Measurements from ENCODE around the gene SLCO1B3. TPM values are rescaled to one million over a fixed set of nuclear protein-coding genes. Genes with fewer than 3 reads are reported as not detected.

Gene SLCO1B3
- total and polyA plus RNA-seq, 5 donors from 2014 or later, result not detected

GRCh38 chr12:20885116-20885515 lies 74.6 kb downstream of the SLCO1B3 start:
- Mint-ChIP-seq H3K27me3 (no peaks in the 10 kb centered on the region), H3K36me3 (no peaks in the 10 kb centered on the region), H3K27ac (no peak overlapping the region), H3K4me1 (peaks cover 0 to 5% (median 0%) of the 10 kb centered on the region in 4 donors), H3K9me3 (peaks cover 0 to 18% (median 4%) of the 10 kb centered on the region in 7 donors), H3K4me3 (no peak overlapping the region)
- no peak for ATAC-seq (ENCODE audit: low read depth in 2 of 2)
- Histone ChIP-seq H3K9me3 (ENCODE audit: control insufficient read depth in 2 of 2, low read length in 2 of 2) (no peaks in the 10 kb centered on the region), H3K36me3 (ENCODE audit: control insufficient read depth, insufficient read depth, low read length) (no peaks in the 10 kb centered on the region), H3K4me1 (ENCODE audit: control insufficient read depth, insufficient read depth, low read length, poor library complexity, severe bottlenecking) (no peaks in the 10 kb centered on the region), H3K27ac (ENCODE audit: insufficient read depth, low read length, poor library complexity, severe bottlenecking) (no peak overlapping the region), H3K4me3 (ENCODE audit: low read depth, low read length) (no peak overlapping the region), H3K27me3 (ENCODE audit: control insufficient read depth, insufficient read depth, low read length) (no peaks in the 10 kb centered on the region)
- DNase-seq, result no peak

GRCh38 chr12:20885552-20885951 lies 75.0 kb downstream of the SLCO1B3 start:
- Histone ChIP-seq H3K9me3 (ENCODE audit: control insufficient read depth in 2 of 2, low read length in 2 of 2) (no peaks in the 10 kb centered on the region), H3K4me3 (ENCODE audit: low read depth, low read length) (no peak overlapping the region), H3K27ac (ENCODE audit: insufficient read depth, low read length, poor library complexity, severe bottlenecking) (no peak overlapping the region), H3K36me3 (ENCODE audit: control insufficient read depth, insufficient read depth, low read length) (no peaks in the 10 kb centered on the region), H3K27me3 (ENCODE audit: control insufficient read depth, insufficient read depth, low read length) (no peaks in the 10 kb centered on the region), H3K4me1 (ENCODE audit: control insufficient read depth, insufficient read depth, low read length, poor library complexity, severe bottlenecking) (no peaks in the 10 kb centered on the region)
- Mint-ChIP-seq H3K27me3 (no peaks in the 10 kb centered on the region), H3K4me3 (no peak overlapping the region), H3K27ac (no peak overlapping the region), H3K4me1 (peaks cover 0 to 5% (median 0%) of the 10 kb centered on the region in 4 donors), H3K9me3 (peaks cover 2 to 18% (median 4%) of the 10 kb centered on the region in 7 donors), H3K36me3 (no peaks in the 10 kb centered on the region)
- ATAC-seq (ENCODE audit: low read depth in 2 of 2), result no peak
- no peak for DNase-seq

GRCh38 chr12:20917269-20917668 lies 106.8 kb downstream of the SLCO1B3 start:
- Histone ChIP-seq H3K4me3 (ENCODE audit: low read depth, low read length) (no peak overlapping the region), H3K27me3 (ENCODE audit: control insufficient read depth, insufficient read depth, low read length) (no peaks in the 10 kb centered on the region), H3K27ac (ENCODE audit: insufficient read depth, low read length, poor library complexity, severe bottlenecking) (no peak overlapping the region), H3K4me1 (ENCODE audit: control insufficient read depth, insufficient read depth, low read length, poor library complexity, severe bottlenecking) (no peaks in the 10 kb centered on the region), H3K9me3 (ENCODE audit: control insufficient read depth in 2 of 2, low read length in 2 of 2) (no peaks in the 10 kb centered on the region), H3K36me3 (ENCODE audit: control insufficient read depth, insufficient read depth, low read length) (no peaks in the 10 kb centered on the region)
- H3K27ac Mint-ChIP-seq, result no peak overlapping the region
- peaks cover 0 to 9% (median 2%) of the 10 kb centered on the region in 7 donors for H3K9me3 Mint-ChIP-seq
- no peaks in the 10 kb centered on the region for H3K36me3 Mint-ChIP-seq
- H3K27me3 Mint-ChIP-seq, result no peaks in the 10 kb centered on the region
- no peak overlapping the region for H3K4me3 Mint-ChIP-seq
- H3K4me1 Mint-ChIP-seq, result no peaks in the 10 kb centered on the region
- no peak for DNase-seq
- ATAC-seq (ENCODE audit: low read depth in 2 of 2), result no peak

GRCh38 chr12:20917819-20918218 lies 107.3 kb downstream of the SLCO1B3 start:
- DNase-seq (no peak), ATAC-seq (ENCODE audit: low read depth in 2 of 2) (no peak)
- H3K27me3 ChIP-seq (ENCODE audit: control insufficient read depth, insufficient read depth, low read length), result no peaks in the 10 kb centered on the region
- Mint-ChIP-seq H3K4me3 (no peak overlapping the region), H3K27me3 (no peaks in the 10 kb centered on the region), H3K36me3 (no peaks in the 10 kb centered on the region), H3K9me3 (peaks cover 0 to 9% (median 2%) of the 10 kb centered on the region in 7 donors), H3K27ac (no peak overlapping the region), H3K4me1 (no peaks in the 10 kb centered on the region)
- H3K36me3 ChIP-seq (ENCODE audit: control insufficient read depth, insufficient read depth, low read length), result no peaks in the 10 kb centered on the region
- H3K4me3 ChIP-seq (ENCODE audit: low read depth, low read length), result no peak overlapping the region
- H3K27ac ChIP-seq (ENCODE audit: insufficient read depth, low read length, poor library complexity, severe bottlenecking), result no peak overlapping the region
- H3K4me1 ChIP-seq (ENCODE audit: control insufficient read depth, insufficient read depth, low read length, poor library complexity, severe bottlenecking), result no peaks in the 10 kb centered on the region
- H3K9me3 ChIP-seq (ENCODE audit: control insufficient read depth in 2 of 2, low read length in 2 of 2), result no peaks in the 10 kb centered on the region

- H3K36me3 Mint-ChIP-seq, result no peaks in the 10 kb centered on the region
- no peaks in the 10 kb centered on the region for H3K27me3 ChIP-seq (ENCODE audit: control insufficient read depth, insufficient read depth, low read length)
- H3K27ac ChIP-seq (ENCODE audit: insufficient read depth, low read length, poor library complexity, severe bottlenecking), result no peak overlapping the region
- ATAC-seq (ENCODE audit: low read depth in 2 of 2) (no peak), DNase-seq (no peak)
- no peaks in the 10 kb centered on the region for H3K4me1 Mint-ChIP-seq
- no peaks in the 10 kb centered on the region for H3K27me3 Mint-ChIP-seq
- no peaks in the 10 kb centered on the region for H3K36me3 ChIP-seq (ENCODE audit: control insufficient read depth, insufficient read depth, low read length)
- H3K9me3 Mint-ChIP-seq, result peaks cover 0 to 29% (median 4%) of the 10 kb centered on the region in 7 donors
- no peak overlapping the region for H3K4me3 ChIP-seq (ENCODE audit: low read depth, low read length)
- no peaks in the 10 kb centered on the region for H3K9me3 ChIP-seq (ENCODE audit: control insufficient read depth in 2 of 2, low read length in 2 of 2)
- H3K4me1 ChIP-seq (ENCODE audit: control insufficient read depth, insufficient read depth, low read length, poor library complexity, severe bottlenecking), result no peaks in the 10 kb centered on the region
- H3K27ac Mint-ChIP-seq, result no peak overlapping the region
- H3K4me3 Mint-ChIP-seq, result no peak overlapping the region
These were observed 121.4 kb downstream of the SLCO1B3 start for GRCh38 chr12:20931894-20932293.

GRCh38 chr12:20946732-20947131 lies 136.2 kb downstream of the SLCO1B3 start:
- Histone ChIP-seq H3K4me1 (ENCODE audit: control insufficient read depth, insufficient read depth, low read length, poor library complexity, severe bottlenecking) (no peaks in the 10 kb centered on the region), H3K4me3 (ENCODE audit: low read depth, low read length) (no peak overlapping the region), H3K27ac (ENCODE audit: insufficient read depth, low read length, poor library complexity, severe bottlenecking) (no peak overlapping the region), H3K9me3 (ENCODE audit: control insufficient read depth in 2 of 2, low read length in 2 of 2) (no peaks in the 10 kb centered on the region), H3K27me3 (ENCODE audit: control insufficient read depth, insufficient read depth, low read length) (no peaks in the 10 kb centered on the region), H3K36me3 (ENCODE audit: control insufficient read depth, insufficient read depth, low read length) (no peaks in the 10 kb centered on the region)
- peaks cover 0 to 9% (median 1%) of the 10 kb centered on the region in 7 donors for H3K9me3 Mint-ChIP-seq
- DNase-seq (peak in 1 of 3 donors; percentile 13), ATAC-seq (ENCODE audit: low read depth in 2 of 2) (no peak)
- H3K36me3 Mint-ChIP-seq, result no peaks in the 10 kb centered on the region
- H3K4me3 Mint-ChIP-seq, result no peak overlapping the region
- H3K4me1 Mint-ChIP-seq, result no peaks in the 10 kb centered on the region
- H3K27me3 Mint-ChIP-seq, result no peaks in the 10 kb centered on the region
- H3K27ac Mint-ChIP-seq, result no peak overlapping the region

GRCh38 chr12:20950248-20950647 lies 139.7 kb downstream of the SLCO1B3 start:
- no peaks in the 10 kb centered on the region for H3K36me3 ChIP-seq (ENCODE audit: control insufficient read depth, insufficient read depth, low read length)
- Mint-ChIP-seq H3K27ac (peak overlapping the region in 1 of 3 donors; percentile 61), H3K27me3 (no peaks in the 10 kb centered on the region), H3K4me1 (no peaks in the 10 kb centered on the region), H3K9me3 (peaks cover 0 to 10% (median 3%) of the 10 kb centered on the region in 7 donors), H3K4me3 (no peak overlapping the region), H3K36me3 (no peaks in the 10 kb centered on the region)
- H3K4me1 ChIP-seq (ENCODE audit: control insufficient read depth, insufficient read depth, low read length, poor library complexity, severe bottlenecking), result no peaks in the 10 kb centered on the region
- H3K9me3 ChIP-seq (ENCODE audit: control insufficient read depth in 2 of 2, low read length in 2 of 2), result no peaks in the 10 kb centered on the region
- H3K27ac ChIP-seq (ENCODE audit: insufficient read depth, low read length, poor library complexity, severe bottlenecking), result no peak overlapping the region
- peak in 1 of 3 donors; percentile 25 for DNase-seq
- no peaks in the 10 kb centered on the region for H3K27me3 ChIP-seq (ENCODE audit: control insufficient read depth, insufficient read depth, low read length)
- no peak for ATAC-seq (ENCODE audit: low read depth in 2 of 2)
- H3K4me3 ChIP-seq (ENCODE audit: low read depth, low read length), result no peak overlapping the region

- H3K9me3 Mint-ChIP-seq, result peaks cover 0 to 7% (median 2%) of the 10 kb centered on the region in 7 donors
- no peak for ATAC-seq (ENCODE audit: low read depth in 2 of 2)
These were observed 152.8 kb downstream of the SLCO1B3 start for GRCh38 chr12:20963303-20963702.

More at GRCh38 chr12:20963303-20963702, 152.8 kb downstream of the SLCO1B3 start:
- Histone ChIP-seq H3K27ac (ENCODE audit: insufficient read depth, low read length, poor library complexity, severe bottlenecking) (no peak overlapping the region), H3K36me3 (ENCODE audit: control insufficient read depth, insufficient read depth, low read length) (no peaks in the 10 kb centered on the region), H3K4me1 (ENCODE audit: control insufficient read depth, insufficient read depth, low read length, poor library complexity, severe bottlenecking) (no peaks in the 10 kb centered on the region), H3K27me3 (ENCODE audit: control insufficient read depth, insufficient read depth, low read length) (no peaks in the 10 kb centered on the region), H3K4me3 (ENCODE audit: low read depth, low read length) (no peak overlapping the region), H3K9me3 (ENCODE audit: control insufficient read depth in 2 of 2, low read length in 2 of 2) (no peaks in the 10 kb centered on the region)
- H3K36me3 Mint-ChIP-seq, result no peaks in the 10 kb centered on the region
- no peaks in the 10 kb centered on the region for H3K27me3 Mint-ChIP-seq
- no peak for DNase-seq
- H3K4me1 Mint-ChIP-seq, result no peaks in the 10 kb centered on the region
- H3K27ac Mint-ChIP-seq, result no peak overlapping the region
- no peak overlapping the region for H3K4me3 Mint-ChIP-seq
